Spleen (tissue), 7 donors: ENCODE data around the gene IGF2.

Source experiments
- CTCF ChIP-seq, 11 experiments: fragments of 200-600 bp in 7 of 11; fragments of 450-650 bp in 4 of 11; sonication (generic) in 4 of 11; IDR thresholded peaks in 8 of 11; conservative IDR thresholded peaks in 3 of 11; 1 replicate in 7 of 11; 2 replicates in 4 of 11; pipeline versions ENCODE4 v1.4.0 to v1.8.0; 2016 to 2021; ENCODE audit warnings: antibody characterized with exemption in 11 of 11, inconsistent platforms in 4 of 11, mild to moderate bottlenecking in 1 of 11
- POLR2A ChIP-seq, 3 donors: fragments of 450-650 bp; IDR thresholded peaks; one replicate each; pipeline ENCODE4 v1.5.1; 2017; ENCODE audit warnings: antibody characterized with exemption in 3 of 3, mild to moderate bottlenecking in 1 of 3
- POLR2AphosphoS5 ChIP-seq, 3 donors: sonication (generic); formaldehyde crosslinking; IDR thresholded peaks; one replicate each; pipeline ENCODE4 v1.5.1; 2017; ENCODE audit warnings: antibody characterized with exemption in 3 of 3
- donor health status: DM: no; HTN: no; CAD: no; lungs with moderate emphysema.
- donor health status: DM: no; HTN: no; CAD: no.
- donor health status: DM: no; HTN: no; CAD: no.

- TF ChIP-seq CTCF (IDR thresholded peaks at IDR 0.05 in 8 of 11, conservative IDR thresholded peaks at IDR 0.05 in 3 of 11) (no peak), POLR2AphosphoS5 (IDR thresholded peaks at IDR 0.05) (no peak), POLR2A (IDR thresholded peaks at IDR 0.05) (no peak)
Observed at GRCh38 chr11:2088284-2088683, 50.9 kb downstream of the IGF2 start.
